K562 (cell line): ENCODE results near the gene SRMS. TPM values are rescaled to one million over a fixed set of nuclear protein-coding genes. Genes with fewer than 3 reads are reported as not detected.

ENCODE experiments used
- BCOR ChIP-seq: fragments of 450-650 bp; IDR thresholded peaks from 2 replicates; pipeline ENCODE4 v1.6.1; 2016
- CGGBP1 ChIP-seq: fragments of 250-450 bp; sonication (Bioruptor Pico); IDR thresholded peaks from 2 replicates; pipeline ENCODE4 v1.9.0; 2021; ENCODE audit warnings: mild to moderate bottlenecking
- DIDO1 ChIP-seq: fragments of 450-650 bp; IDR thresholded peaks from 2 replicates; pipeline ENCODE4 v1.6.1; 2016; ENCODE audit warnings: low read depth, missing biosample characterization, missing genetic modification characterization
- HDAC8 ChIP-seq: fragments of 450-650 bp; IDR thresholded peaks from 2 replicates; pipeline ENCODE4 v1.6.1; 2016; ENCODE audit warnings: mild to moderate bottlenecking, missing genetic modification characterization, moderate library complexity, missing compliant biosample characterization
- PCBP2 ChIP-seq: fragments of 200-400 bp; formaldehyde crosslinking; IDR thresholded peaks from 2 replicates; pipeline ENCODE4 v1.6.1; 2018; ENCODE audit warnings: low read length, low read depth, mild to moderate bottlenecking, moderate library complexity; ENCODE audit not compliant: poor library complexity, severe bottlenecking
- PHF21A ChIP-seq: fragments of 450-650 bp; IDR thresholded peaks from 2 replicates; pipeline ENCODE4 v1.6.1; 2017; ENCODE audit warnings: low read depth, borderline replicate concordance
- PHTF2 ChIP-seq: fragments of 250-450 bp; sonication (Bioruptor Pico); IDR thresholded peaks from 2 replicates; pipeline ENCODE4 v1.5.0; 2021; ENCODE audit warnings: mild to moderate bottlenecking
- ZBTB2 ChIP-seq: fragments of 450-650 bp; IDR thresholded peaks from 2 replicates; pipeline ENCODE4 v1.6.1; 2016; ENCODE audit warnings: antibody characterized with exemption
- ZNF764 ChIP-seq: fragments of 250-450 bp; sonication (Bioruptor Pico); IDR thresholded peaks from 2 replicates; pipeline ENCODE4 v1.4.0; 2020; ENCODE audit warnings: low read depth, mild to moderate bottlenecking, moderate library complexity
- ZNF780A ChIP-seq: fragments of 250-450 bp; sonication (Bioruptor Pico); IDR thresholded peaks from 2 replicates; pipeline ENCODE4 v1.5.0; 2021; ENCODE audit warnings: mild to moderate bottlenecking
- ZNF830 ChIP-seq: fragments of 250-450 bp; sonication (Bioruptor Pico); IDR thresholded peaks from 2 replicates; pipeline ENCODE4 v1.5.0; 2021; ENCODE audit warnings: mild to moderate bottlenecking
- polyA plus RNA-seq, 8 experiments: library from polyadenylated mRNA; depleted of rRNA in 4 of 8; stranded (reverse) in 5 of 8; unstranded in 3 of 8; fragments of >200 nt; fragmentation: Nextera tagmentation in 2 of 8; fragmentation: Illumina TruSeq in 1 of 8; extraction: Ambion mirVana in 2 of 8; extraction: Trizol in 1 of 8; gene quantifications; 2 replicates each; pipeline versions ENCODE4 v1.2.1 to v1.2.3, GENCODE V29; 2011 to 2014; ENCODE audit warnings: inconsistent platforms in 1 of 8, missing spikeins in 1 of 8
- total RNA-seq, 7 experiments: library from RNA; depleted of rRNA in 6 of 7; stranded (reverse); fragments of >200 nt in 6 of 7; fragmentation: Illumina TruSeq in 2 of 7; extraction: Trizol in 2 of 7; gene quantifications; 2 replicates each; pipeline versions ENCODE4 v1.2.1 to v1.2.3, GENCODE V29; 2011 to 2021; ENCODE audit warnings: low replicate concordance in 1 of 7

SRMS gene
- total and polyA plus RNA-seq, 9 of the 15 experiments (the other 6 are each of a cell fraction or from before 2014, with no cell fraction given), result 0.07 TPM; not detected in 8

GRCh38 chr20:63542696-63543095 is 4.9 kb downstream of the SRMS start (continued):
- TF ChIP-seq CGGBP1 (CRISPR knock-in tag) (no peak), ZNF764 (CRISPR knock-in tag) (no peak), BCOR (no peak), PCBP2 (no peak), DIDO1 (tag) (no peak), PHF21A (no peak), PHTF2 (no peak), ZBTB2 (no peak), HDAC8 (no peak), ZNF830 (CRISPR knock-in tag) (no peak), ZNF780A (CRISPR knock-in tag) (no peak)
- TF ChIP-seq, all 486 proteins: peak for 0
